Measurements from ENCODE around the gene SAMM50. TPM values are rescaled to one million over a fixed set of nuclear protein-coding genes. Genes with fewer than 3 reads are reported as not detected.

SAMM50 gene
- total and polyA plus RNA-seq, 10 of the 15 experiments (the other 5 are each of a cell fraction or from before 2014, with no cell fraction given), result 38.2 to 126 (median 62.4) TPM

DNA sequence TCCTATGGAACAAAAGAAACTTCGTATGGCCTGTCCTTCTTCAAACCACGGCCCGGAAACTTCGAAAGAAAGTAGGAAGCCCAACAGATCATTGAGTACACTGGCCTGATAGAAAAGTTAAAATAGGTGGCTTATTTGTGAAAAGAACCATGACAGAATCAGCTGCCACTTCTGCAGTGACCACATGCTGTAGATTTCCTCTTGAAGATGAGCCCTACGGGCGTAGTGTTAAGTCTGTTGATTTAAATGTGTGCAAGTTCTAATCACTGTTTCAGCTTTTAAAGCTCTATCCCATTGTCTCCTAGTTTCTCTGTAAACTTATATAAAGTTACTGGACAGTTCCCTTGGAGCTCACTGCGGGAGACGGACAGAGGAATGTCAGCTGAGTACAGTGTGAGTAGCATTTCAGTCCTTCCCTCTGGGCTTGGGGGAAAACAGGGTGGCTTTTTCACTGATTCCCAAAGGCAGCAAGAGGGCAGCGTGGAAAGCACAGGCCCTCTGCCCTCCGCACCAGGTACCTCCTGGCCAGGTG, 17.8 kb downstream of the SAMM50 start:
- 98% methylated on average over 10 of the region's 10 CpGs for WGBS (ENCODE audit: insufficient coverage, insufficient replicate concordance, low lambda C conversion rate, missing lambda C conversion rate)
- DNase-seq (ENCODE audit: low read depth, low spot score) (no peak), FAIRE-seq (no peak), ATAC-seq (no peak)
- no peaks in the 10 kb centered on the region for H3K27me3 ChIP-seq (replicated peaks in 1 of 2; ENCODE audit: control insufficient read depth in 2 of 2, insufficient read depth in 2 of 2, low read length in 1 of 2)
- in situ Hi-C loops (cut with MboI), result no loop called here
- no peak overlapping the region for H3K9ac ChIP-seq (ENCODE audit: control insufficient read depth, insufficient read depth, low read length)
- no peak for TF ChIP-seq CBFB (IDR thresholded peaks at IDR 0.05; ENCODE audit: low read depth)
- no peak for TF ChIP-seq ESRRA (IDR thresholded peaks at IDR 0.05; ENCODE audit: low read length)
- TF ChIP-seq, protein P1, sequence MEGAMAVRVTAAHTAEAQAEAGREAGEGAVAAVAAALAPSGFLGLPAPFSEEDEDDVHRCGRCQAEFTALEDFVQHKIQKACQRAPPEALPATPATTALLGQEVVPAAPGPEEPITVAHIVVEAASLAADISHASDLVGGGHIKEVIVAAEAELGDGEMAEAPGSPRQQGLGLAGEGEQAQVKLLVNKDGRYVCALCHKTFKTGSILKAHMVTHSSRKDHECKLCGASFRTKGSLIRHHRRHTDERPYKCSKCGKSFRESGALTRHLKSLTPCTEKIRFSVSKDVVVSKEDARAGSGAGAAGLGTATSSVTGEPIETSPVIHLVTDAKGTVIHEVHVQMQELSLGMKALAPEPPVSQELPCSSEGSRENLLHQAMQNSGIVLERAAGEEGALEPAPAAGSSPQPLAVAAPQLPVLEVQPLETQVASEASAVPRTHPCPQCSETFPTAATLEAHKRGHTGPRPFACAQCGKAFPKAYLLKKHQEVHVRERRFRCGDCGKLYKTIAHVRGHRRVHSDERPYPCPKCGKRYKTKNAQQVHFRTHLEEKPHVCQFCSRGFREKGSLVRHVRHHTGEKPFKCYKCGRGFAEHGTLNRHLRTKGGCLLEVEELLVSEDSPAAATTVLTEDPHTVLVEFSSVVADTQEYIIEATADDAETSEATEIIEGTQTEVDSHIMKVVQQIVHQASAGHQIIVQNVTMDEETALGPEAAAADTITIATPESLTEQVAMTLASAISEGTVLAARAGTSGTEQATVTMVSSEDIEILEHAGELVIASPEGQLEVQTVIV (IDR thresholded peaks at IDR 0.05; ENCODE audit: borderline replicate concordance, partially characterized antibody), result no peak
- TF ChIP-seq STAT3 (IDR thresholded peaks at IDR 0.05; ENCODE audit: low read depth, low read length), result no peak
- no peak for TF ChIP-seq MTA3 (IDR thresholded peaks at IDR 0.05; ENCODE audit: borderline replicate concordance, low read length)
- TF ChIP-seq, protein P2, sequence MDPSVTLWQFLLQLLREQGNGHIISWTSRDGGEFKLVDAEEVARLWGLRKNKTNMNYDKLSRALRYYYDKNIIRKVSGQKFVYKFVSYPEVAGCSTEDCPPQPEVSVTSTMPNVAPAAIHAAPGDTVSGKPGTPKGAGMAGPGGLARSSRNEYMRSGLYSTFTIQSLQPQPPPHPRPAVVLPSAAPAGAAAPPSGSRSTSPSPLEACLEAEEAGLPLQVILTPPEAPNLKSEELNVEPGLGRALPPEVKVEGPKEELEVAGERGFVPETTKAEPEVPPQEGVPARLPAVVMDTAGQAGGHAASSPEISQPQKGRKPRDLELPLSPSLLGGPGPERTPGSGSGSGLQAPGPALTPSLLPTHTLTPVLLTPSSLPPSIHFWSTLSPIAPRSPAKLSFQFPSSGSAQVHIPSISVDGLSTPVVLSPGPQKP (IDR thresholded peaks at IDR 0.05; ENCODE audit: low read depth, low read length), result no peak
- no peak for TF ChIP-seq NR2C2 (IDR thresholded peaks at IDR 0.05; ENCODE audit: borderline replicate concordance, control insufficient read depth, insufficient read length, low read depth)
- no peak for TF ChIP-seq MEF2B (IDR thresholded peaks at IDR 0.05; ENCODE audit: partially characterized antibody, poor library complexity, severe bottlenecking)
- TF ChIP-seq, protein P3, sequence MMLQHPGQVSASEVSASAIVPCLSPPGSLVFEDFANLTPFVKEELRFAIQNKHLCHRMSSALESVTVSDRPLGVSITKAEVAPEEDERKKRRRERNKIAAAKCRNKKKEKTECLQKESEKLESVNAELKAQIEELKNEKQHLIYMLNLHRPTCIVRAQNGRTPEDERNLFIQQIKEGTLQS (IDR thresholded peaks at IDR 0.05; ENCODE audit: borderline replicate concordance, extremely low read depth, low read depth, low read length), result no peak
- TF ChIP-seq, protein P4, sequence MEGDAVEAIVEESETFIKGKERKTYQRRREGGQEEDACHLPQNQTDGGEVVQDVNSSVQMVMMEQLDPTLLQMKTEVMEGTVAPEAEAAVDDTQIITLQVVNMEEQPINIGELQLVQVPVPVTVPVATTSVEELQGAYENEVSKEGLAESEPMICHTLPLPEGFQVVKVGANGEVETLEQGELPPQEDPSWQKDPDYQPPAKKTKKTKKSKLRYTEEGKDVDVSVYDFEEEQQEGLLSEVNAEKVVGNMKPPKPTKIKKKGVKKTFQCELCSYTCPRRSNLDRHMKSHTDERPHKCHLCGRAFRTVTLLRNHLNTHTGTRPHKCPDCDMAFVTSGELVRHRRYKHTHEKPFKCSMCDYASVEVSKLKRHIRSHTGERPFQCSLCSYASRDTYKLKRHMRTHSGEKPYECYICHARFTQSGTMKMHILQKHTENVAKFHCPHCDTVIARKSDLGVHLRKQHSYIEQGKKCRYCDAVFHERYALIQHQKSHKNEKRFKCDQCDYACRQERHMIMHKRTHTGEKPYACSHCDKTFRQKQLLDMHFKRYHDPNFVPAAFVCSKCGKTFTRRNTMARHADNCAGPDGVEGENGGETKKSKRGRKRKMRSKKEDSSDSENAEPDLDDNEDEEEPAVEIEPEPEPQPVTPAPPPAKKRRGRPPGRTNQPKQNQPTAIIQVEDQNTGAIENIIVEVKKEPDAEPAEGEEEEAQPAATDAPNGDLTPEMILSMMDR (IDR thresholded peaks at IDR 0.05 in 2 of 3, conservative IDR thresholded peaks at IDR 0.05 in 1 of 3; ENCODE audit: control insufficient read depth in 2 of 3, extremely low read depth in 1 of 3, insufficient read depth in 1 of 3, low read depth in 3 of 3, low read length in 3 of 3), result no peak
- TF ChIP-seq BMI1 (IDR thresholded peaks at IDR 0.05; ENCODE audit: borderline replicate concordance), result no peak
- no peak for TF ChIP-seq CBX5 (IDR thresholded peaks at IDR 0.05; ENCODE audit: low read depth)
- TF ChIP-seq TAF1 (IDR thresholded peaks at IDR 0.05; ENCODE audit: borderline replicate concordance, low read depth, low read length), result no peak
- no peak for TF ChIP-seq TCF7 (IDR thresholded peaks at IDR 0.05; ENCODE audit: borderline replicate concordance)
- H3K36me3 ChIP-seq (ENCODE audit: control insufficient read depth in 2 of 2, insufficient read depth in 2 of 2, low read length in 1 of 2), result peaks cover 23 to 36% of the 10 kb centered on the region in 2 experiments
- POLR2A ChIA-PET, result interaction anchor here (1.1 kb wide), 1 partner anchor 23 kb away, joined by 3 read pairs; no protein-coding TSS in a partner anchor
- BruUV-seq (replicated peaks), result TSS peak; percentile 18
- CTCF ChIA-PET, result interaction anchor here (0.9 kb wide), 1 partner anchor 21 kb away, joined by 7 read pairs; no protein-coding TSS in a partner anchor
- RAD21 ChIA-PET (ENCODE audit: unreplicated experiment), result no interaction called here
- H3K79me2 ChIP-seq (ENCODE audit: control insufficient read depth, insufficient read depth, low read length), result no peaks in the 10 kb centered on the region
- H3K4me2 ChIP-seq (ENCODE audit: control insufficient read depth, insufficient read depth), result no peak overlapping the region
- H3K4me3 ChIP-seq, result no peak overlapping the region
- SMC1A ChIA-PET (ENCODE audit: uncharacterized antibody, unreplicated experiment), result no interaction called here
- no peaks in the 10 kb centered on the region for H4K20me1 ChIP-seq (ENCODE audit: control insufficient read depth, insufficient read depth)
- H3K27ac ChIP-seq (ENCODE audit: control insufficient read depth, insufficient read depth), result no peak overlapping the region
- intact Hi-C loops (cut with micrococcal nuclease; ENCODE audit: unreplicated experiment), result no loop called here
- H3K4me1 ChIP-seq (ENCODE audit: control insufficient read depth, insufficient read depth, low read length), result no peaks in the 10 kb centered on the region
- no peak overlapping the region for H2AFZ ChIP-seq (ENCODE audit: control insufficient read depth, low read depth, low read length)
- no peaks in the 10 kb centered on the region for H3K9me3 ChIP-seq (replicated peaks; ENCODE audit: control insufficient read depth, insufficient read depth, low read length)

All from GM12878 (cell line).